Endodermal cell (in vitro differentiated cells): Measurements from ENCODE around the gene PIKFYVE. TPM values are rescaled to one million over a fixed set of nuclear protein-coding genes. Genes with fewer than 3 reads are reported as not detected.

Source experiments
- DNase-seq: peaks from one replicate; pipeline ENCODE4 v3.0.0-alpha.2; 2017
- H3K27ac ChIP-seq: 2 replicates; pipeline ENCODE4 v1.5.1; 2013; ENCODE audit warnings: mild to moderate bottlenecking, low read depth, low read length, moderate library complexity
- H3K27me3 ChIP-seq: 2 replicates; pipeline ENCODE4 v1.6.1; 2013; ENCODE audit warnings: mild to moderate bottlenecking, low read length, moderate library complexity; ENCODE audit not compliant: insufficient read depth, control insufficient read depth, poor library complexity, severe bottlenecking
- H3K36me3 ChIP-seq: 2 replicates; pipeline ENCODE4 v1.7.0; 2013; ENCODE audit warnings: mild to moderate bottlenecking, low read length, moderate library complexity; ENCODE audit not compliant: control insufficient read depth, insufficient read depth
- H3K4me1 ChIP-seq: one replicate; pipeline ENCODE4 v1.7.0; 2013; ENCODE audit warnings: low read length; ENCODE audit not compliant: control insufficient read depth, insufficient read depth
- H3K4me3 ChIP-seq: 2 replicates; pipeline ENCODE4 v1.5.1; 2013; ENCODE audit warnings: mild to moderate bottlenecking, low read length, moderate library complexity
- H3K9ac ChIP-seq: 2 replicates; pipeline ENCODE4 v1.6.1; 2013; ENCODE audit warnings: mild to moderate bottlenecking, low read length, moderate library complexity; ENCODE audit not compliant: poor library complexity, severe bottlenecking; ENCODE audit errors: extremely low read depth
- H3K9me3 ChIP-seq: 2 replicates; pipeline ENCODE4 v1.6.1; 2013; ENCODE audit warnings: mild to moderate bottlenecking, low read length, moderate library complexity; ENCODE audit not compliant: control insufficient read depth
- H3K27ac Mint-ChIP-seq: 2 replicates; pipeline ENCODE4 v1.8.0; 2020; ENCODE audit warnings: mixed read lengths
- H3K27me3 Mint-ChIP-seq: 2 replicates; pipeline ENCODE4 v1.8.0; 2021; ENCODE audit warnings: mild to moderate bottlenecking, mixed read lengths; ENCODE audit not compliant: insufficient read depth
- H3K36me3 Mint-ChIP-seq: 2 replicates; pipeline ENCODE4 v1.8.0; 2020; ENCODE audit warnings: low read depth, mixed read lengths
- H3K4me1 Mint-ChIP-seq: 2 replicates; pipeline ENCODE4 v1.8.0; 2020; ENCODE audit warnings: mixed read lengths
- H3K4me3 Mint-ChIP-seq: 2 replicates; pipeline ENCODE4 v1.8.0; 2020; ENCODE audit warnings: mild to moderate bottlenecking, moderate library complexity, mixed read lengths
- H3K9me3 Mint-ChIP-seq: 2 replicates; pipeline ENCODE4 v1.8.0; 2020; ENCODE audit warnings: mild to moderate bottlenecking, mixed read lengths
- WGBS, 2 experiments: methylation state at CpG; one replicate each; pipeline versions ENCODE4 v1.1.5 to v1.1.7; 2013; ENCODE audit warnings: missing lambda C conversion rate in 2 of 2, mixed read lengths in 1 of 2; ENCODE audit not compliant: insufficient coverage in 1 of 2, insufficient read length in 1 of 2; 5-methylcytosine and 5-hydroxymethylcytosine counted together
- total RNA-seq, 2 donors: library from RNA; stranded (reverse); fragmentation: NEBNext Ultra II Directional in 1 of 2; extraction: Animal tissue kit (Norgen Biotek cat#: 25700) in 1 of 2; gene quantifications; 2 replicates in 1 of 2; 3 replicates in 1 of 2; pipeline ENCODE4 v1.2.1, GENCODE V29; 2021
- TF ChIP-seq, protein P1 (sequence below): fragments of 200-600 bp; sonication (generic); conservative IDR thresholded peaks from 2 replicates; pipeline ENCODE4 v1.5.0; 2021; ENCODE audit warnings: antibody characterized with exemption, mild to moderate bottlenecking

Gene PIKFYVE
- total RNA-seq, 2 donors from 2014 or later = 34.9 to 41.2 TPM

DNA sequence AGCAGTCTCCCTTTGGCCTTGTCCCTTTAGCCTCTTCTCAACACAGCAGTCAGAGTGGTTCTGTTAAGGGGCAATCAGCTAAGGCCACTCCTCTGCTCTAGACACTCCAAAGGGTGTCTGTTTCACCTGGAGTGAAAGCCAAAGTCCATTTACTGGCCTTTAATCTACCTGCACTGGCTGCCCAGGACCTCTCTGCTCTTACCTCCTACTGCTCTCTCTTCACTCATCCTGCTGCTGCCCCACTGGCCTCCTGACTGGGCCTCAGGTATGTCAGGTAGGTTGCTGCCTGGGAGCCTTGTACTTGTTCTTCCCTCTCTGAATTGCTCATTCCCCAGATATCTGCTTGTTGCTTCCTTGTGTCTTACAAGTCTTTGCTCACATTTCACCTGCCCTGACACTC is 68.2 kb downstream of the PIKFYVE start:
- H3K4me1 ChIP-seq = no peaks in the 10 kb centered on the region
- no peaks in the 10 kb centered on the region for H3K9me3 Mint-ChIP-seq
- H3K27ac ChIP-seq = no peak overlapping the region
- H3K4me3 Mint-ChIP-seq = no peak overlapping the region
- H3K27me3 ChIP-seq = no peaks in the 10 kb centered on the region
- H3K27me3 Mint-ChIP-seq = no peaks in the 10 kb centered on the region
- no peaks in the 10 kb centered on the region for H3K4me1 Mint-ChIP-seq
- H3K27ac Mint-ChIP-seq = peak overlapping the region; percentile 41
- peaks cover 67% of the 10 kb centered on the region for H3K36me3 Mint-ChIP-seq
- no peaks in the 10 kb centered on the region for H3K9me3 ChIP-seq
- H3K4me3 ChIP-seq = no peak overlapping the region
- peaks cover 85% of the 10 kb centered on the region for H3K36me3 ChIP-seq
- DNase-seq = no peak
- TF ChIP-seq, protein P1, sequence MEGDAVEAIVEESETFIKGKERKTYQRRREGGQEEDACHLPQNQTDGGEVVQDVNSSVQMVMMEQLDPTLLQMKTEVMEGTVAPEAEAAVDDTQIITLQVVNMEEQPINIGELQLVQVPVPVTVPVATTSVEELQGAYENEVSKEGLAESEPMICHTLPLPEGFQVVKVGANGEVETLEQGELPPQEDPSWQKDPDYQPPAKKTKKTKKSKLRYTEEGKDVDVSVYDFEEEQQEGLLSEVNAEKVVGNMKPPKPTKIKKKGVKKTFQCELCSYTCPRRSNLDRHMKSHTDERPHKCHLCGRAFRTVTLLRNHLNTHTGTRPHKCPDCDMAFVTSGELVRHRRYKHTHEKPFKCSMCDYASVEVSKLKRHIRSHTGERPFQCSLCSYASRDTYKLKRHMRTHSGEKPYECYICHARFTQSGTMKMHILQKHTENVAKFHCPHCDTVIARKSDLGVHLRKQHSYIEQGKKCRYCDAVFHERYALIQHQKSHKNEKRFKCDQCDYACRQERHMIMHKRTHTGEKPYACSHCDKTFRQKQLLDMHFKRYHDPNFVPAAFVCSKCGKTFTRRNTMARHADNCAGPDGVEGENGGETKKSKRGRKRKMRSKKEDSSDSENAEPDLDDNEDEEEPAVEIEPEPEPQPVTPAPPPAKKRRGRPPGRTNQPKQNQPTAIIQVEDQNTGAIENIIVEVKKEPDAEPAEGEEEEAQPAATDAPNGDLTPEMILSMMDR = no peak
- H3K9ac ChIP-seq = no peak overlapping the region

DNA sequence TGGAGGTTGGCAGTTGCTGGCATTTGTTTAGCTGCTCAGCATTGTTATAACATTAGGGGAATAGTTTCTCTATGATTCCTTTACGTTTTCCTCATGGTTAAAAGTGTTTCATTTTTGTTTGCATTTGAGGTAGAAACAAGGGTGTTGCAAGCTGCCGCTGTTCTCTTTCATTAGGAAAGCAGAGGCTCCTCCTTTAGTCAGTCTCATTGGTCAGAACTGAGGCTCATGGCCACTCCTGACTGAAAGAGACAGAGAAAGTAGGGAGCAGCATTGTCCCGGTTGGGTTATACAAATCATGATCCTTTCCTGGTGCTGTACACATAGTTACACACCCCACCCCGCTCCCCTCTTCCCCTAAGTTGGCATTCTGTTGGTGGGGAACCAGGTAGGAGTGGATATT is 80.7 kb downstream of the PIKFYVE start:
- DNase-seq = no peak
- Histone ChIP-seq H3K4me3 (no peak overlapping the region), H3K4me1 (no peaks in the 10 kb centered on the region), H3K9ac (no peak overlapping the region), H3K27me3 (no peaks in the 10 kb centered on the region), H3K36me3 (peaks cover 91% of the 10 kb centered on the region), H3K27ac (no peak overlapping the region), H3K9me3 (no peaks in the 10 kb centered on the region)
- Mint-ChIP-seq H3K36me3 (peaks cover 70% of the 10 kb centered on the region), H3K4me3 (no peak overlapping the region), H3K27me3 (no peaks in the 10 kb centered on the region), H3K4me1 (no peaks in the 10 kb centered on the region), H3K9me3 (peaks cover 2% of the 10 kb centered on the region), H3K27ac (no peak overlapping the region)
- WGBS, 2 experiments = 80 to 94% methylated on average over 1 to 3 of the region's 4 CpGs
- TF ChIP-seq, protein P1 = no peak

GRCh38 chr2:208350610-208351009 is 84.6 kb downstream of the PIKFYVE start:
- H3K4me3 ChIP-seq = no peak overlapping the region
- Mint-ChIP-seq H3K4me1 (no peaks in the 10 kb centered on the region), H3K9me3 (peaks cover 2% of the 10 kb centered on the region), H3K36me3 (peaks cover 81% of the 10 kb centered on the region), H3K4me3 (no peak overlapping the region), H3K27me3 (no peaks in the 10 kb centered on the region), H3K27ac (no peak overlapping the region)
- no peak overlapping the region for H3K9ac ChIP-seq
- H3K27ac ChIP-seq = no peak overlapping the region
- no peaks in the 10 kb centered on the region for H3K4me1 ChIP-seq
- TF ChIP-seq, protein P1 = no peak
- WGBS, 2 experiments = 94 to 98% methylated on average over 4 to 7 of the region's 7 CpGs
- H3K9me3 ChIP-seq = no peaks in the 10 kb centered on the region
- H3K27me3 ChIP-seq = no peaks in the 10 kb centered on the region
- peaks cover 93% of the 10 kb centered on the region for H3K36me3 ChIP-seq
- no peak for DNase-seq
